Trophoblast cell (in vitro differentiated cells and primary cell): ENCODE data around the gene SNAPC1.
A peak's percentile ranks its signal among the peaks of the same experiment; 100 is the strongest.

ENCODE experiments used
- DNase-seq, 2 donors: peaks; one replicate each; pipeline ENCODE4 v3.0.0-alpha.2; 2016
- H2AFZ ChIP-seq: 2 replicates; pipeline ENCODE4 v1.6.1; 2013; ENCODE audit warnings: low read length, moderate library complexity, mild to moderate bottlenecking; ENCODE audit not compliant: insufficient read depth, poor library complexity
- H2AK5ac ChIP-seq: 2 replicates; pipeline ENCODE4 v1.6.1; 2013; ENCODE audit warnings: mild to moderate bottlenecking, low read length
- H2BK120ac ChIP-seq: 2 replicates; pipeline ENCODE4 v1.6.1; 2013; ENCODE audit warnings: low read length, mild to moderate bottlenecking, moderate library complexity; ENCODE audit not compliant: insufficient read depth, poor library complexity
- H2BK12ac ChIP-seq: 2 replicates; pipeline ENCODE4 v1.6.1; 2013; ENCODE audit warnings: mild to moderate bottlenecking, low read length, moderate library complexity
- H2BK5ac ChIP-seq: 2 replicates; pipeline ENCODE4 v1.6.1; 2013; ENCODE audit warnings: low read length, low read depth, moderate library complexity, mild to moderate bottlenecking; ENCODE audit not compliant: poor library complexity
- H3K14ac ChIP-seq: 2 replicates; pipeline ENCODE4 v1.6.1; 2013; ENCODE audit warnings: mild to moderate bottlenecking, low read length
- H3K18ac ChIP-seq: 2 replicates; pipeline ENCODE4 v1.6.1; 2013; ENCODE audit warnings: mild to moderate bottlenecking, low read length
- H3K23ac ChIP-seq: 2 replicates; pipeline ENCODE4 v1.6.1; 2013; ENCODE audit warnings: low read length
- H3K27ac ChIP-seq: 2 replicates; pipeline ENCODE4 v1.5.1; 2013; ENCODE audit warnings: low read depth, mild to moderate bottlenecking, inconsistent platforms, low read length, moderate library complexity
- H3K27me3 ChIP-seq: 2 replicates; pipeline ENCODE4 v1.6.1; 2013; ENCODE audit warnings: inconsistent platforms, mild to moderate bottlenecking, low read length, moderate library complexity; ENCODE audit not compliant: insufficient read depth
- H3K36me3 ChIP-seq, 2 experiments: 1 replicate in 1 of 2; 2 replicates in 1 of 2; pipeline ENCODE4 v1.6.1; 2013; ENCODE audit warnings: low read length in 2 of 2, mild to moderate bottlenecking in 2 of 2, moderate library complexity in 1 of 2; ENCODE audit not compliant: insufficient read depth in 2 of 2, control insufficient read depth in 1 of 2
- H3K4ac ChIP-seq: 2 replicates; pipeline ENCODE4 v1.6.1; 2013; ENCODE audit warnings: low read depth, mild to moderate bottlenecking, low read length, moderate library complexity
- H3K4me1 ChIP-seq, 2 experiments: 1 replicate in 1 of 2; 2 replicates in 1 of 2; pipeline ENCODE4 v1.6.1; 2013; ENCODE audit warnings: low read length in 2 of 2, mild to moderate bottlenecking in 2 of 2, moderate library complexity in 1 of 2; ENCODE audit not compliant: insufficient read depth in 2 of 2, control insufficient read depth in 1 of 2
- H3K4me2 ChIP-seq: 2 replicates; pipeline ENCODE4 v1.6.1; 2013; ENCODE audit warnings: inconsistent platforms, mild to moderate bottlenecking, low read length, moderate library complexity
- H3K4me3 ChIP-seq: 2 replicates; pipeline ENCODE4 v1.5.1; 2013; ENCODE audit warnings: mild to moderate bottlenecking, low read depth, low read length, inconsistent platforms
- H3K79me1 ChIP-seq: one replicate; pipeline ENCODE4 v1.6.1; 2013; ENCODE audit warnings: low read length
- H3K79me2 ChIP-seq: 2 replicates; pipeline ENCODE4 v1.6.1; 2013; ENCODE audit warnings: low read length, mild to moderate bottlenecking; ENCODE audit not compliant: control insufficient read depth, insufficient read depth, poor library complexity
- H3K9ac ChIP-seq: 2 replicates; pipeline ENCODE4 v1.6.1; 2013; ENCODE audit warnings: mild to moderate bottlenecking, low read length
- H3K9me3 ChIP-seq: 2 replicates; pipeline ENCODE4 v1.6.1; 2013; ENCODE audit warnings: low read depth, mild to moderate bottlenecking, control low read depth, inconsistent platforms, low read length; ENCODE audit not compliant: insufficient read depth
- H4K12ac ChIP-seq: 2 replicates; pipeline ENCODE4 v1.6.1; 2013; ENCODE audit warnings: low read depth, mild to moderate bottlenecking, low read length, moderate library complexity
- H4K8ac ChIP-seq: 2 replicates; pipeline ENCODE4 v1.6.1; 2013; ENCODE audit warnings: low read depth, mild to moderate bottlenecking, low read length, moderate library complexity
- H4K91ac ChIP-seq: one replicate; pipeline ENCODE4 v1.6.1; 2013; ENCODE audit warnings: low read depth, mild to moderate bottlenecking, low read length, moderate library complexity
- WGBS: extraction: QIAGEN DNeasy Blood & Tissue Kit; methylation state at CpG from one replicate; pipeline ENCODE4 v1.1.7; 2013; ENCODE audit warnings: missing lambda C conversion rate; ENCODE audit not compliant: insufficient read length, insufficient coverage; ENCODE audit errors: extremely low coverage; 5-methylcytosine and 5-hydroxymethylcytosine counted together

SNAPC1 gene

GRCh38 chr14:61766151-61766550, 3.9 kb downstream of the SNAPC1 start:
- Histone ChIP-seq H3K79me1 (peaks cover 9% of the 10 kb centered on the region), H3K36me3 (peaks cover 14 to 17% of the 10 kb centered on the region in 2 experiments), H2AFZ (no peak overlapping the region), H3K4me1 (peaks cover 9 to 16% of the 10 kb centered on the region in 2 experiments), H2BK5ac (no peak overlapping the region), H3K27me3 (no peaks in the 10 kb centered on the region), H4K91ac (no peak overlapping the region), H2BK12ac (no peak overlapping the region), H3K27ac (no peak overlapping the region), H3K4ac (no peak overlapping the region), H3K79me2 (peaks cover 6% of the 10 kb centered on the region), H3K14ac (no peak overlapping the region), H3K9ac (no peak overlapping the region), H3K23ac (no peak overlapping the region), H4K8ac (no peak overlapping the region), H2AK5ac (no peak overlapping the region), H4K12ac (no peak overlapping the region), H3K4me3 (no peak overlapping the region), H2BK120ac (no peak overlapping the region), H3K18ac (no peak overlapping the region), H3K9me3 (no peaks in the 10 kb centered on the region), H3K4me2 (no peak overlapping the region)
- WGBS = no CpG with 5 or more reads among the region's 5 CpGs
- no peak for DNase-seq

- H3K27me3 ChIP-seq = no peaks in the 10 kb centered on the region
- no peak overlapping the region for H3K4me3 ChIP-seq
- no peak overlapping the region for H3K18ac ChIP-seq
- peak in 1 of 2 donors; percentile 32 for DNase-seq
- no CpG with 5 or more reads among the region's 3 CpGs for WGBS
- H4K91ac ChIP-seq = no peak overlapping the region
- no peak overlapping the region for H2AFZ ChIP-seq
- no peaks in the 10 kb centered on the region for H3K9me3 ChIP-seq
- H3K9ac ChIP-seq = no peak overlapping the region
- H3K79me2 ChIP-seq = peaks cover under 1% of the 10 kb centered on the region
- no peak overlapping the region for H2AK5ac ChIP-seq
- H3K23ac ChIP-seq = no peak overlapping the region
- H4K12ac ChIP-seq = no peak overlapping the region
- no peak overlapping the region for H2BK12ac ChIP-seq
- H3K79me1 ChIP-seq = no peaks in the 10 kb centered on the region
- H2BK5ac ChIP-seq = no peak overlapping the region
- no peak overlapping the region for H2BK120ac ChIP-seq
- no peak overlapping the region for H4K8ac ChIP-seq
- H3K14ac ChIP-seq = no peak overlapping the region
- no peak overlapping the region for H3K4ac ChIP-seq
- peaks cover 20 to 21% of the 10 kb centered on the region in 2 experiments for H3K36me3 ChIP-seq
- no peak overlapping the region for H3K4me2 ChIP-seq
- H3K4me1 ChIP-seq = peaks cover 5 to 10% of the 10 kb centered on the region in 2 experiments
- H3K27ac ChIP-seq = no peak overlapping the region
Measured at GRCh38 chr14:61768240-61768639, 6.0 kb downstream of the SNAPC1 start.

- no peak overlapping the region for H4K12ac ChIP-seq
- no peaks in the 10 kb centered on the region for H3K9me3 ChIP-seq
- H3K4me2 ChIP-seq = no peak overlapping the region
- no peak overlapping the region for H3K4ac ChIP-seq
- no peak overlapping the region for H2AK5ac ChIP-seq
- peaks cover 5 to 7% of the 10 kb centered on the region in 2 experiments for H3K4me1 ChIP-seq
- no peak for DNase-seq
- H3K27me3 ChIP-seq = no peaks in the 10 kb centered on the region
- peaks cover 21 to 23% of the 10 kb centered on the region in 2 experiments for H3K36me3 ChIP-seq
- H4K91ac ChIP-seq = no peak overlapping the region
- H2BK120ac ChIP-seq = no peak overlapping the region
- no peak overlapping the region for H2BK12ac ChIP-seq
- no peak overlapping the region for H4K8ac ChIP-seq
- H3K18ac ChIP-seq = no peak overlapping the region
- H3K9ac ChIP-seq = no peak overlapping the region
- no peak overlapping the region for H2BK5ac ChIP-seq
- no peaks in the 10 kb centered on the region for H3K79me1 ChIP-seq
- H3K79me2 ChIP-seq = no peaks in the 10 kb centered on the region
- WGBS = no CpG with 5 or more reads among the region's 3 CpGs
- H3K14ac ChIP-seq = no peak overlapping the region
- H3K27ac ChIP-seq = no peak overlapping the region
- H3K4me3 ChIP-seq = no peak overlapping the region
- no peak overlapping the region for H3K23ac ChIP-seq
- H2AFZ ChIP-seq = no peak overlapping the region
Measured at GRCh38 chr14:61769893-61770292, 7.7 kb downstream of the SNAPC1 start.

- Histone ChIP-seq H3K9ac (no peak overlapping the region), H3K27ac (no peak overlapping the region), H4K12ac (no peak overlapping the region), H3K18ac (no peak overlapping the region), H3K4me3 (no peak overlapping the region), H3K14ac (no peak overlapping the region), H2BK120ac (no peak overlapping the region), H3K4me1 (no peaks in the 10 kb centered on the region), H3K79me2 (no peaks in the 10 kb centered on the region), H2BK12ac (no peak overlapping the region), H4K8ac (no peak overlapping the region), H3K23ac (no peak overlapping the region), H3K36me3 (peaks cover 16 to 20% of the 10 kb centered on the region in 2 experiments), H3K27me3 (no peaks in the 10 kb centered on the region), H2AFZ (no peak overlapping the region), H4K91ac (no peak overlapping the region), H2BK5ac (no peak overlapping the region), H2AK5ac (no peak overlapping the region), H3K4me2 (no peak overlapping the region), H3K79me1 (no peaks in the 10 kb centered on the region), H3K4ac (no peak overlapping the region), H3K9me3 (no peaks in the 10 kb centered on the region)
- no CpG with 5 or more reads among the region's 1 CpG for whole genome bisulfite sequencing
- no peak for DNase-seq
Measured at GRCh38 chr14:61774861-61775260, 12.6 kb downstream of the SNAPC1 start.
